ENCODE data around the gene COL6A1.

- TF ChIP-seq, protein P1, sequence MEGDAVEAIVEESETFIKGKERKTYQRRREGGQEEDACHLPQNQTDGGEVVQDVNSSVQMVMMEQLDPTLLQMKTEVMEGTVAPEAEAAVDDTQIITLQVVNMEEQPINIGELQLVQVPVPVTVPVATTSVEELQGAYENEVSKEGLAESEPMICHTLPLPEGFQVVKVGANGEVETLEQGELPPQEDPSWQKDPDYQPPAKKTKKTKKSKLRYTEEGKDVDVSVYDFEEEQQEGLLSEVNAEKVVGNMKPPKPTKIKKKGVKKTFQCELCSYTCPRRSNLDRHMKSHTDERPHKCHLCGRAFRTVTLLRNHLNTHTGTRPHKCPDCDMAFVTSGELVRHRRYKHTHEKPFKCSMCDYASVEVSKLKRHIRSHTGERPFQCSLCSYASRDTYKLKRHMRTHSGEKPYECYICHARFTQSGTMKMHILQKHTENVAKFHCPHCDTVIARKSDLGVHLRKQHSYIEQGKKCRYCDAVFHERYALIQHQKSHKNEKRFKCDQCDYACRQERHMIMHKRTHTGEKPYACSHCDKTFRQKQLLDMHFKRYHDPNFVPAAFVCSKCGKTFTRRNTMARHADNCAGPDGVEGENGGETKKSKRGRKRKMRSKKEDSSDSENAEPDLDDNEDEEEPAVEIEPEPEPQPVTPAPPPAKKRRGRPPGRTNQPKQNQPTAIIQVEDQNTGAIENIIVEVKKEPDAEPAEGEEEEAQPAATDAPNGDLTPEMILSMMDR (IDR thresholded peaks at IDR 0.05; ENCODE audit: poor library complexity, severe bottlenecking): no peak
- TF ChIP-seq RAD21 (conservative IDR thresholded peaks at IDR 0.05): no peak
- no peak for TF ChIP-seq REST (IDR thresholded peaks at IDR 0.05; ENCODE audit: borderline replicate concordance)
- no peak for TF ChIP-seq EZH2 (IDR thresholded peaks at IDR 0.05; ENCODE audit: borderline replicate concordance, insufficient read depth, low read length, poor library complexity, severe bottlenecking)
- no peak for TF ChIP-seq TAF1 (IDR thresholded peaks at IDR 0.05; ENCODE audit: low read depth)
- no peak for TF ChIP-seq POLR2AphosphoS5 (IDR thresholded peaks at IDR 0.05)
- no peak for TF ChIP-seq EP300 (conservative IDR thresholded peaks at IDR 0.05; ENCODE audit: poor library complexity, severe bottlenecking)
These were observed 39.0 kb downstream of the COL6A1 start for GRCh38 chr21:46020581-46020980.

Data from neural cell (in vitro differentiated cells).